ENCODE results near the gene TRIM59. TPM values are rescaled to one million over a fixed set of nuclear protein-coding genes. Genes with fewer than 3 reads are reported as not detected.

Gene TRIM59
- total RNA-seq, 1 donor from 2014 or later = 120 TPM

GRCh38 chr3:160477750-160478149 is 28.2 kb upstream of the TRIM59 start:
- Mint-ChIP-seq H3K27me3 (ENCODE audit: insufficient read depth, low read depth) (no peaks in the 10 kb centered on the region), H3K36me3 (no peaks in the 10 kb centered on the region), H3K4me3 (no peak overlapping the region), H3K27ac (no peak overlapping the region), H3K4me1 (peaks cover 2% of the 10 kb centered on the region), H3K9me3 (no peaks in the 10 kb centered on the region)
- Histone ChIP-seq H4K20me1 (ENCODE audit: low read depth) (no peaks in the 10 kb centered on the region), H3K9me3 (ENCODE audit: low read depth) (no peaks in the 10 kb centered on the region), H3K4me1 (no peaks in the 10 kb centered on the region), H3K79me2 (ENCODE audit: low read depth) (no peaks in the 10 kb centered on the region), H3K27ac (no peak overlapping the region), H3K9ac (no peak overlapping the region), H3K4me2 (no peak overlapping the region), H2AFZ (replicated peaks) (no peak overlapping the region), H3K36me3 (no peaks in the 10 kb centered on the region), H3K4me3 (no peak overlapping the region), H3F3A (ENCODE audit: low read depth) (no peaks in the 10 kb centered on the region), H3K27me3 (no peaks in the 10 kb centered on the region)
- TF ChIP-seq, protein P1, sequence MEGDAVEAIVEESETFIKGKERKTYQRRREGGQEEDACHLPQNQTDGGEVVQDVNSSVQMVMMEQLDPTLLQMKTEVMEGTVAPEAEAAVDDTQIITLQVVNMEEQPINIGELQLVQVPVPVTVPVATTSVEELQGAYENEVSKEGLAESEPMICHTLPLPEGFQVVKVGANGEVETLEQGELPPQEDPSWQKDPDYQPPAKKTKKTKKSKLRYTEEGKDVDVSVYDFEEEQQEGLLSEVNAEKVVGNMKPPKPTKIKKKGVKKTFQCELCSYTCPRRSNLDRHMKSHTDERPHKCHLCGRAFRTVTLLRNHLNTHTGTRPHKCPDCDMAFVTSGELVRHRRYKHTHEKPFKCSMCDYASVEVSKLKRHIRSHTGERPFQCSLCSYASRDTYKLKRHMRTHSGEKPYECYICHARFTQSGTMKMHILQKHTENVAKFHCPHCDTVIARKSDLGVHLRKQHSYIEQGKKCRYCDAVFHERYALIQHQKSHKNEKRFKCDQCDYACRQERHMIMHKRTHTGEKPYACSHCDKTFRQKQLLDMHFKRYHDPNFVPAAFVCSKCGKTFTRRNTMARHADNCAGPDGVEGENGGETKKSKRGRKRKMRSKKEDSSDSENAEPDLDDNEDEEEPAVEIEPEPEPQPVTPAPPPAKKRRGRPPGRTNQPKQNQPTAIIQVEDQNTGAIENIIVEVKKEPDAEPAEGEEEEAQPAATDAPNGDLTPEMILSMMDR (IDR thresholded peaks at IDR 0.05) = no peak
- TF ChIP-seq EZH2 (IDR thresholded peaks at IDR 0.05) (no peak), EZH2phosphoT487 (IDR thresholded peaks at IDR 0.05) (no peak)
- no peak for DNase-seq (ENCODE audit: low spot score)

GRCh38 chr3:160475884-160476283 is 26.3 kb upstream of the TRIM59 start:
- Mint-ChIP-seq H3K4me1 (no peaks in the 10 kb centered on the region), H3K27me3 (ENCODE audit: insufficient read depth, low read depth) (no peaks in the 10 kb centered on the region)
- TF ChIP-seq EZH2phosphoT487 (IDR thresholded peaks at IDR 0.05) = no peak
- TF ChIP-seq EZH2 (IDR thresholded peaks at IDR 0.05) = no peak
- TF ChIP-seq, protein P1 (IDR thresholded peaks at IDR 0.05) = no peak

GRCh38 chr3:160475153-160475552 is 25.6 kb upstream of the TRIM59 start:
- H3F3A ChIP-seq (ENCODE audit: low read depth) = no peaks in the 10 kb centered on the region
- no peaks in the 10 kb centered on the region for H4K20me1 ChIP-seq (ENCODE audit: low read depth)
- H3K4me1 Mint-ChIP-seq = no peaks in the 10 kb centered on the region
- H3K9me3 ChIP-seq (ENCODE audit: low read depth) = no peaks in the 10 kb centered on the region
- no peaks in the 10 kb centered on the region for H3K36me3 Mint-ChIP-seq
- no peak overlapping the region for H3K4me3 Mint-ChIP-seq
- peaks cover 11% of the 10 kb centered on the region for H3K9me3 Mint-ChIP-seq
- H3K27ac Mint-ChIP-seq = no peak overlapping the region
- no peaks in the 10 kb centered on the region for H3K27me3 Mint-ChIP-seq (ENCODE audit: insufficient read depth, low read depth)
- no peak for DNase-seq (ENCODE audit: low spot score)
- H3K4me3 ChIP-seq = no peak overlapping the region
- H2AFZ ChIP-seq (replicated peaks) = no peak overlapping the region
- H3K4me1 ChIP-seq = no peaks in the 10 kb centered on the region
- no peak overlapping the region for H3K4me2 ChIP-seq
- no peaks in the 10 kb centered on the region for H3K79me2 ChIP-seq (ENCODE audit: low read depth)
- no peaks in the 10 kb centered on the region for H3K27me3 ChIP-seq
- no peaks in the 10 kb centered on the region for H3K36me3 ChIP-seq
- H3K27ac ChIP-seq = no peak overlapping the region
- no peak overlapping the region for H3K9ac ChIP-seq
- TF ChIP-seq EZH2phosphoT487 (IDR thresholded peaks at IDR 0.05) = no peak
- no peak for TF ChIP-seq EZH2 (IDR thresholded peaks at IDR 0.05)
- TF ChIP-seq, protein P1 (IDR thresholded peaks at IDR 0.05) = no peak

More at GRCh38 chr3:160475884-160476283, 26.3 kb upstream of the TRIM59 start:
- Histone ChIP-seq H3K4me1 (no peaks in the 10 kb centered on the region), H3K27me3 (no peaks in the 10 kb centered on the region), H3K4me2 (no peak overlapping the region), H3K36me3 (no peaks in the 10 kb centered on the region), H2AFZ (replicated peaks) (no peak overlapping the region), H3F3A (ENCODE audit: low read depth) (no peaks in the 10 kb centered on the region), H3K9me3 (ENCODE audit: low read depth) (no peaks in the 10 kb centered on the region), H4K20me1 (ENCODE audit: low read depth) (no peaks in the 10 kb centered on the region), H3K4me3 (no peak overlapping the region), H3K27ac (no peak overlapping the region), H3K9ac (no peak overlapping the region), H3K79me2 (ENCODE audit: low read depth) (no peaks in the 10 kb centered on the region)
- Mint-ChIP-seq H3K9me3 (peaks cover 7% of the 10 kb centered on the region), H3K4me3 (no peak overlapping the region), H3K27ac (no peak overlapping the region), H3K36me3 (no peaks in the 10 kb centered on the region)
- no peak for DNase-seq (ENCODE audit: low spot score)
